ENCODE data around the gene KRTAP3-2. TPM values are rescaled to one million over a fixed set of nuclear protein-coding genes. Genes with fewer than 3 reads are reported as not detected.

KRTAP3-2 gene
- polyA plus RNA-seq, 3 donors = not detected

- no peak overlapping the region for H3K4me3 ChIP-seq (replicated peaks in 1 of 3; ENCODE audit: low read depth in 2 of 3, low read length in 3 of 3)
- H2AFZ ChIP-seq (ENCODE audit: insufficient read depth, low read depth, low read length, poor library complexity, severe bottlenecking) = no peak overlapping the region
- H3K4me1 ChIP-seq (ENCODE audit: control insufficient read depth in 1 of 2, insufficient read depth in 2 of 2, low read length in 2 of 2) = peaks cover 0 to 9% of the 10 kb centered on the region in 2 donors
- H3K27me3 ChIP-seq (ENCODE audit: control insufficient read depth in 2 of 2, insufficient read depth in 2 of 2, low read length in 2 of 2) = peaks cover 5 to 14% of the 10 kb centered on the region in 2 donors
- H3K4me2 ChIP-seq (replicated peaks; ENCODE audit: extremely low read depth, low read length, poor library complexity, severe bottlenecking) = no peak overlapping the region
- H3K4me3 Mint-ChIP-seq = no peak overlapping the region
- peaks cover 22 to 47% (median 24%) of the 10 kb centered on the region in 3 donors for H3K27me3 Mint-ChIP-seq (ENCODE audit: low read depth in 3 of 3)
- no peak overlapping the region for H3K27ac ChIP-seq (ENCODE audit: low read depth in 1 of 2, low read length in 2 of 2)
- H3K36me3 ChIP-seq (replicated peaks in 1 of 2; ENCODE audit: control insufficient read depth in 1 of 2, insufficient read depth in 2 of 2, low read length in 2 of 2) = no peaks in the 10 kb centered on the region
- no peaks in the 10 kb centered on the region for H3K9me3 ChIP-seq (replicated peaks in 1 of 2; ENCODE audit: control insufficient read depth in 1 of 2, insufficient read depth in 1 of 2, low read length in 2 of 2)
- no peaks in the 10 kb centered on the region for H3K36me3 Mint-ChIP-seq
- peak; percentile 49 to 75 (median 56) for DNase-seq
- H3K27ac Mint-ChIP-seq = no peak overlapping the region
- H4K20me1 ChIP-seq (ENCODE audit: insufficient read depth, low read length) = no peaks in the 10 kb centered on the region
- intact Hi-C loops (cut with micrococcal nuclease) = no loop called here
- WGBS (ENCODE audit: insufficient coverage) = no CpG with 5 or more reads among the region's 1 CpG
- peaks cover 0 to 2% (median 0%) of the 10 kb centered on the region in 7 donors for H3K9me3 Mint-ChIP-seq
- H3K4me1 Mint-ChIP-seq = peaks cover 10% of the 10 kb centered on the region
- H3K9ac ChIP-seq (ENCODE audit: insufficient read depth, low read length, poor library complexity, severe bottlenecking) = no peak overlapping the region
- H3K79me2 ChIP-seq (ENCODE audit: insufficient read depth, low read length) = no peaks in the 10 kb centered on the region
- TF ChIP-seq CTCF (IDR thresholded peaks at IDR 0.05) = no peak
Measured at GRCh38 chr17:40952661-40953060, 47.0 kb downstream of the KRTAP3-2 start.

GRCh38 chr17:40952154-40952553, 47.6 kb downstream of the KRTAP3-2 start:
- intact Hi-C loops (cut with micrococcal nuclease) = no loop called here
- DNase-seq = no peak
- Histone ChIP-seq H3K9me3 (replicated peaks in 1 of 2; ENCODE audit: control insufficient read depth in 1 of 2, insufficient read depth in 1 of 2, low read length in 2 of 2) (no peaks in the 10 kb centered on the region), H3K27me3 (ENCODE audit: control insufficient read depth in 2 of 2, insufficient read depth in 2 of 2, low read length in 2 of 2) (peaks cover 7 to 16% of the 10 kb centered on the region in 2 donors), H3K4me2 (replicated peaks; ENCODE audit: extremely low read depth, low read length, poor library complexity, severe bottlenecking) (no peak overlapping the region), H3K79me2 (ENCODE audit: insufficient read depth, low read length) (no peaks in the 10 kb centered on the region), H3K36me3 (replicated peaks in 1 of 2; ENCODE audit: control insufficient read depth in 1 of 2, insufficient read depth in 2 of 2, low read length in 2 of 2) (no peaks in the 10 kb centered on the region), H3K4me3 (replicated peaks in 1 of 3; ENCODE audit: low read depth in 2 of 3, low read length in 3 of 3) (no peak overlapping the region), H2AFZ (ENCODE audit: insufficient read depth, low read depth, low read length, poor library complexity, severe bottlenecking) (no peak overlapping the region), H3K4me1 (ENCODE audit: control insufficient read depth in 1 of 2, insufficient read depth in 2 of 2, low read length in 2 of 2) (peaks cover 0 to 9% of the 10 kb centered on the region in 2 donors), H3K27ac (ENCODE audit: low read depth in 1 of 2, low read length in 2 of 2) (no peak overlapping the region), H4K20me1 (ENCODE audit: insufficient read depth, low read length) (no peaks in the 10 kb centered on the region), H3K9ac (ENCODE audit: insufficient read depth, low read length, poor library complexity, severe bottlenecking) (no peak overlapping the region)
- WGBS (ENCODE audit: insufficient coverage) = no CpG with 5 or more reads among the region's 2 CpGs
- Mint-ChIP-seq H3K27me3 (ENCODE audit: low read depth in 3 of 3) (peaks cover 22 to 50% (median 26%) of the 10 kb centered on the region in 3 donors), H3K36me3 (no peaks in the 10 kb centered on the region), H3K4me1 (peaks cover 10% of the 10 kb centered on the region), H3K27ac (no peak overlapping the region), H3K9me3 (peaks cover 0 to 2% (median 0%) of the 10 kb centered on the region in 7 donors), H3K4me3 (no peak overlapping the region)
- no peak for TF ChIP-seq CTCF (IDR thresholded peaks at IDR 0.05)
